Lower leg skin (tissue), 3 donors: Measurements from ENCODE around the gene FGFRL1.

ENCODE experiments used
- POLR2A ChIP-seq, 2 donors: fragments of 450-650 bp; IDR thresholded peaks; one replicate each; pipeline ENCODE4 v1.6.1; 2016 to 2017; ENCODE audit warnings: antibody characterized with exemption in 2 of 2, mild to moderate bottlenecking in 1 of 2, moderate library complexity in 1 of 2
- TF ChIP-seq, protein P1 (sequence below), 3 donors: fragments of 450-650 bp; IDR thresholded peaks; one replicate each; pipeline ENCODE4 v1.5.1; 2016; ENCODE audit warnings: antibody characterized with exemption in 3 of 3, mild to moderate bottlenecking in 3 of 3, moderate library complexity in 2 of 3

DNA sequence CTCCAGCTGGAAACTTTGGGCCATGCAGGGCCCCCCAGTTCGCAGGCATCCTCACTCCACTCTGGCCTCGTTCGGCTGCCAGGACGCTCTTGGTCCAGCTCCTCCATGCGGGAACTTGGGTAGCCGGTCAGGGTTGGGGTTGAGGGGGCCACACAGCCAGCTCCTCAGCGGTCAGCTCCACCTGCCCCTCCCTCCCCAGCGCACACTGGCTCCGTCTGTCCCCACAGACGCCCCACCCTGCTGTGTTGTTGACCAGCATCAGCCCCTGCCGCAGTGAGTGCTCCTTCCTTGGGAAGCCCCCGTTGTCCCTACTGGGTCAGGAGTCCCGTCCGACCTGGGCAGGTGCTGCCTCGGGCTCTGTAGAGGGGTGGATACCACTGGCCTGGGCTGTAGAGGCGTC lies 5.8 kb downstream of the FGFRL1 start:
- TF ChIP-seq, protein P1, sequence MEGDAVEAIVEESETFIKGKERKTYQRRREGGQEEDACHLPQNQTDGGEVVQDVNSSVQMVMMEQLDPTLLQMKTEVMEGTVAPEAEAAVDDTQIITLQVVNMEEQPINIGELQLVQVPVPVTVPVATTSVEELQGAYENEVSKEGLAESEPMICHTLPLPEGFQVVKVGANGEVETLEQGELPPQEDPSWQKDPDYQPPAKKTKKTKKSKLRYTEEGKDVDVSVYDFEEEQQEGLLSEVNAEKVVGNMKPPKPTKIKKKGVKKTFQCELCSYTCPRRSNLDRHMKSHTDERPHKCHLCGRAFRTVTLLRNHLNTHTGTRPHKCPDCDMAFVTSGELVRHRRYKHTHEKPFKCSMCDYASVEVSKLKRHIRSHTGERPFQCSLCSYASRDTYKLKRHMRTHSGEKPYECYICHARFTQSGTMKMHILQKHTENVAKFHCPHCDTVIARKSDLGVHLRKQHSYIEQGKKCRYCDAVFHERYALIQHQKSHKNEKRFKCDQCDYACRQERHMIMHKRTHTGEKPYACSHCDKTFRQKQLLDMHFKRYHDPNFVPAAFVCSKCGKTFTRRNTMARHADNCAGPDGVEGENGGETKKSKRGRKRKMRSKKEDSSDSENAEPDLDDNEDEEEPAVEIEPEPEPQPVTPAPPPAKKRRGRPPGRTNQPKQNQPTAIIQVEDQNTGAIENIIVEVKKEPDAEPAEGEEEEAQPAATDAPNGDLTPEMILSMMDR (IDR thresholded peaks at IDR 0.05): no peak
- no peak for TF ChIP-seq POLR2A (IDR thresholded peaks at IDR 0.05)
